GM19328 (cell line): Measurements from ENCODE around the gene F12.
"Not testable (repeated sequence)": the region's sequence is repeated elsewhere in the genome, so short reads cannot be mapped to it uniquely, and the experiment has no call there.

Source experiments
- ATAC-seq: cut with Tn5 transposase; IDR thresholded peaks from one replicate; pipeline ENCODE4 v1.9.1; 2021; ENCODE audit warnings: mild to moderate bottlenecking, moderate library complexity; ENCODE audit not compliant: unreplicated experiment

F12 gene

DNA sequence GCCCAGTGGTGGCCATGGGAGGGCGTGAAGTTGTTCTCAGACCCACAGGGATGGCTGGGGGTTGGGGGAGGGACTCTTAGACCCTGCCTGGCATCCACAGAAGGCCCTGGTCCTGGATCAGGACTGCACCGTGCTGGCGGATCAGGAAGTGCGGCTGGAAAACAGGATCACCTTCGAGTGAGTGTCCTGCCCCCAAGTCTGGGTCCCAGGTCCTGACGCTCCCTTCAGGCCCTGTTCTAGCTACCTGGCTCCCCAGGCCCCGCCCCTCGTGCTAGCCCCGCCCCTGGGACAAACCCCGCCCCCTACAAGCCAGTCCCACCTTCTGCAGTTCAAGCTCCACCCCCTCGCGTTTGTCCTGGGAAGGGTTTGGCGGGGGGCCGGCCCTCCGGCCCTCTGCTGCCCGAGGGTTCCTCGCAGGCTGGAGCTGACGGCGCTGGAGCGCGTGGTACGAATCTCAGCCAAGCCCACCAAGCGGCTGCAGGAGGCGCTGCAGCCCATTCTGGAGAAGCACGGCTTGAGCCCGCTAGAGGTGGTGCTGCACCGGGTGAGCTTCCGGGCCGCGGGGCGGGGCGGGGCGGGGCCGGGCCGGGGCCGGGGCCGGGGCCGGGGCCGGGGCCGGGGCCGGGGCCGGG lies 38.8 kb downstream of the F12 start:
- ATAC-seq, result no peak

DNA sequence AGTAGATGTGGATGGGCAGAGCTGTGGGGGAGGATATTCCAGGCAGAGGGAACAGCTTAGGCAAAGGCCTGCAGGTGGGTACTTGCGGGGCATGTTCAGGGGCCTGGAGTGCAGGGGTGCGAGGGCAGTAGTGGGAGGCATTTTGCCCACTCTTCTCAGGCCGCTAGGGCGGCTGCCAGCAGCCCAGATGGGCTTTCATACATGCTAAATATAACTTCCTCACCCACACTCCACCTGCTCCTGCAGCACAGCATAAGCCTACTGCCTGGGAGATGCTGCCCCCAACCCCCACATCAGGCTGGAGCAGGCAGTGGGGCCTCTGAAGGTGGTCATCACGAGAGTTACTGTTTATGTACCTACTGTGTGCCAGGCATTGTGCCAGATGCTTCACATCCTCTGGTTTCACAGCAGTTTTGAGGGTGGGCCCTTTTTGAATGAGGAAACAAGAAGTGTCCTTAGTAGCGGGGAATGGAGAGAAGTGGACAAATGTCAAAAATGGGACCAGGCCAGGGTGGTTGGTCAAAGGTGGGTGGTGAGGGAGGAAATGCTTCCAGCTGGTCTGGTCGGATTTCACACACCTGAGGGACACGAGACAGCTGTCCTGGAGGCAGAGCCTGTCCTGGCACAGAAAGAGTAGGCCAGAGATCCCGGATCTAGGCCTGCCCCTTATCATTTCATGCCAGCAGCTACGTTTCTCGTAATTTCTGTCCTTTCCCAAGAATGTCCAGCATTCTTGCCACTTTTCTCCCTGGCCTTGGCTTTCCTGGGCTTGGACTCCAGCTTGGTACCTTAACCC lies 39.5 kb downstream of the F12 start:
- ATAC-seq, result no peak

DNA sequence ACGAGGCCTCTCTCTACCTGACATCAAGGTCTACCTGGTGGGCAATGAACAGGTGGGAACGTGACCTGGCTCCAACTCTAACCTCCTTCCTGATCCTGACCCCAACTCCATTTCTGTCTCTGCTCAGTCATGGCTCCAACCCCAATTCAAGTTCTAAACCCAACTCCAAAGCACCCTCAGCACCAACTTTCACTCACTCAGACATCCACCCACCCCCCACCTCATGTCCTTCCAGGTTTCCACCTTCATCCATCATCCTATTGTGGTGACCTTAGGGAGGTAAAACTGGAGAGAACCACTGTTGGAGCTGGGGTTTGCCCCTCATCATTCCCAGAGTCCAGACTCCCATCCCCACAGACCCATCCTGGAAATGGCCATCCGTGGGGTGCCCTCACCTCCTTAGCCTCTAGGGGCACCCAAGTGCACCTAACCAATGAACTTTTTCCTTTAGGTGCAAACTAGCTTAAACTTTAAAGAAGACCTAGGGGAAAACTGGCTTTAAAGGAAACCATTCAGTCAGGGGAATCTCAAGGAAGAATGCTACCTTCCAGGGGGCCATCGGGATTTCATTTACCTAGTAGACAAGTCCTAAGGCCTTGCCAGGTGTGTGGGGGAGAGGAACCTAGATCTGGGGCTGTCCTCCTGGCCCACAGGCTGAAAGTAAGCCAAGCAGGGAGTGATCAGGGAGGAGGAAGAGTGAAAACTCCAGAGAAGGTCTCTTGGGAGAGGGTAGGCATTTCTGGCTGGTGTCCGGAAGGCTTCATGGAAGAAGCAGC lies 40.3 kb downstream of the F12 start:
- ATAC-seq, result no peak

DNA sequence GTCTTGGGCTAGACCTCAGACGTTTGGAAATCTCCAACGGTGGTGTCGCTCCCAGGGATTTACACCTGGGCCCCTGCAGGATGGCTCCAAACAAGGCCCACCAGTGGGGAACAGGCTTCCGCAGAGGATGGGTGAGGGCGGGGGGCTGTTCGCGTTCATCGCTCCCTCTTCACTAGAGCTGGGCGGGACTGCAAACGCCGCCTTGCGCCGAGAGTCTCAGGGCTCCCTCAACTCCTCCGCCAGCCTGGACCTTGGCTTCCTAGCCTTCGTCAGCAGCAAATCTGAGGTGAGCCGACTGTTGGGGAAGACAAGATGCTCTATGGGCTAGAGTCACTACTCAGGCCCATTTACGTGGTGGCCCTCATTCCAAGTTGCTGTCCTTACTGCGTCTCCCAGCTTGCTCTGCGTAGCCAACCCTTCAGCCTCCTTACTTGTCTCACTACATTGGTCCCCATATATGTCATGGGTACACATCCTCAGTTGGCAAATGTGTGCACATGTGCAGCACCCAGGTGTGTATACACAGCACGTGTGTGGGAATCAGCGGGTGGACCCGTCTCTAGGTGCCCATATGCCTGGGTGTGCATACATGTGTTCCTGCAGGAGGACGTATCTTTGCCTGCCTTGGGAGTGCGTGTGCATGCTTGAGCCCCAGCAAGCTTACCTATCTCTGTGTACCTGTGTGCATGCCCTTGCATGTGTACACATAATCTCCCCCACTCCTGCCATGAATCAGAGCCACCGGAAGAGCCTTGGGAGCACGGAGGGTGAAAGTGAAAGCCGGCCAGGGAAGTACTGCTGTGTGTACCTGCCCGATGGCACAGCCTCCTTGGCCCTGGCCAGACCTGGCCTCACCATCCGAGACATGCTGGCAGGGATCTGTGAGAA lies 41.1 kb downstream of the F12 start:
- ATAC-seq, result no peak

DNA sequence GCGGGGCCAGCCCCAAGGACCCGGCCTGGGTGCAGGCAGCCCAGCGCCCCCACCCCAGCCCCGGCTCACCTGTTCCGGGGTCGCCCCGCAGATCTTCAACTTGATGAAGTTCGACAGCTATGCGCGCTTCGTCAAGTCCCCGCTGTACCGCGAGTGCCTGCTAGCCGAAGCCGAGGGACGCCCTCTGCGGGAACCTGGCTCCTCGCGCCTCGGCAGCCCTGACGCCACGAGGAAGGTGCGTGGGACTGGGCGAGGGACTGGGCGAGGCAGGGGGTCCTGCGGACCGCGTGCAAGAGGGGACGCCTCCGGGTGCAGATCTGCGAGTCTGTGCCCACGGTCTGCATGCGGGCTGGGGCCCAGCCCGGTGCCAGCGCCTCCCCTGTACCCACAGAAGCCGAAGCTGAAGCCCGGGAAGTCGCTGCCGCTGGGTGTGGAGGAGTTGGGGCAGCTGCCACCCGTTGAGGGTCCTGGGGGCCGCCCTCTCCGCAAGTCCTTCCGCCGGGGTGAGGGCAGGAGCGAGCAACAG lies 42.0 kb downstream of the F12 start:
- no peak for ATAC-seq

DNA sequence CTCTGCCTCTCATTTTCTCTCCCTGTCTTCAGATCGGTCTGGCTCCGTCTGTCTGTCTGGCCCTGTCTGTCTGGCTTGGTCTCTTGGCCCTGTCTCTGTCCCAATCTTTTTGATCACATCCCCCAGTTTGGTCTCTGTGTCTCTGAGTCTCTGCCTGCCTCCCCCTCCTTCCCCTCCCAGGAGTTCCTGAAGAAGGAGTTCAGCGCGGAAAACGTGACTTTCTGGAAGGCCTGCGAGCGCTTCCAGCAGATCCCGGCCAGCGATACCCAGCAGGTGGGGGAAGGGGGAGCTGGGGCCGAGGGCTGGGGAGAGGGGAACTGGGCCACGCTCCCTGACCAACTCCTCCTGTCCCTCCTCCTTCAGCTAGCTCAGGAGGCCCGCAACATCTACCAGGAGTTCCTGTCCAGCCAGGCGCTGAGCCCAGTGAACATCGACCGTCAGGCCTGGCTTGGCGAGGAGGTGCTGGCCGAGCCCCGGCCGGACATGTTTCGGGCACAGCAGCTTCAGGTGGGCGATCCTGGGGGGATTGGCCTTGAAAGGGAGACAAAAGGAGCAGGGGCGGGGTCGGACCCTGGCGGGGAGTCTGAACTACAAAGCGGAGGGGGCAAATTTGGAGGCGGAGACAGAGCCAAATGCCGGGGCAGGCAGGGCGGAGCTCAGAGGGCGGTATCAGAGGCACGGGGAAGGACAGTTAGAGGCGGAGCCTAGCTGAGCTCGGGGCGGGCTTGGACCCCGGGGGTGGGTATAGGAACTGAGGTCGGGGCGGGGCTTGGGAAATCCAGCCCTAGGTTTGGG lies 42.6 kb downstream of the F12 start:
- no peak for ATAC-seq

DNA sequence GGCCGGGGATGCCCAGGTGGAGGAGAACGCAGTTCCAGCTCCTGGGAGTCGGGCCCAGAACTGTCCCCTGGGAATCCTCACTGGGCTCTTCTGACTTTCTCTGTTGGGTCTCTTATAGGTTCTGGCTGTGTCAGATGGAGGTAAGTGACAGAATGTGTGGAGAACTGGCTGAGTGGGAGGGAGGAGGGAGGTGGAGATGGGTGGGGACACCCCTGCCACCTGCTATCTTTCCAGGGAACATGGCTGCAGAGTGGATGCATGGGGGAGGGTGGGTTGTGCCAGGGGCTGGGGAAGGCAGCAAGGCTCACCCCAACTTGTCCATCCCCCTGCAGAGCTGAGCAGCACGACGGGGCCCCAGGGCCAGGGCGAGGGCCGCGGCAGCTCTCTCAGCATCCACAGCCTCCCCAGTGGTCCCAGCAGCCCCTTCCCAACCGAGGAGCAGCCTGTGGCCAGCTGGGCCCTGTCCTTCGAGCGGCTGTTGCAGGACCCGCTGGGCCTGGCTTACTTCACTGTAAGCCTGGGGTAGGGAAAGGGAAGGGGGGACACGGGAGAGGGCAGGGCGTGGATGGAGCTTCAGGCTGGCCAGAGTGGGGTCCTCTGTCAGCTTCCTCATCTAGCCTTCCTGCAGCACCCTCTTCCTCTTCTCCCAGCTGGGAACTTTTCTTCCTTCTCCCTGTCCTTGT lies 43.4 kb downstream of the F12 start:
- no peak for ATAC-seq

DNA sequence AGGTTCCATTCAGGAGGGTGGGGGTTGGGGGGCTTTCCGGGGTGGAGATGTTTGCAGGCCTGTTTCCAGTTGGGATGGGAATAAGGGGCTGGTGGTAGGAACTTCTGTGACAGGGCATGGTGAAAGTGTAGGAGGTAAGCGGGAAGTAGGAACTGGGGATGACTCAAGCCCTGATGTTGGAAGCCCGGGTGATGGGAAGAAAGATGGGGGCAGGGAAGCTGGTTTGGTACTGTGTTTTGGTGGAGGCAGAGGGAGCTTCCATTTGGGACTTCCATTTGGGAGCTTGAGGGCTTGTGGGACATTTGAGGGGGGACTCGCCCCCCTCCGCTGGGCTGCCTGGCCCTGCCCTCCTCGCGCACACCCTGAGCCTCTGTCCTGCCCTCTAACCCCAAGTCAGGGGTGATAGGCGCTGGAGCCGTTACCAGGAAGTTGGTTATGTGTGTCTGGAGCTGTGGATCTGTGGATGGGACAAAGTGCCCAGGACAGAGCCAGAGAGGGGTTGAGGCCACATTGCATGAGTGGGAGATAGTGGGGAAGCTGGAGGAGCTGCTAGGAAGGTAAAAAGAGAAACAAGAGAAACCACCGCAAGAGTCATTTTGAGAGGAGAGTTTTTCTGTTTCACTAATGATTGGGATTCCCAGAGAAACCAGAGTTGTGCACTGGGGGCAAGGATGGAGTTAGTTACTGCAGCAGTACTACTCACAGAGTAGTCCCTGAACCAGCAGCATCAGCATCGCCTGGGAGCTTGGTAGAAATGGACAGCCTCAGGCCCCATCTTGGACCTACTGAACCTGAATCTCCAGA lies 45.0 kb downstream of the F12 start:
- no peak for ATAC-seq

DNA sequence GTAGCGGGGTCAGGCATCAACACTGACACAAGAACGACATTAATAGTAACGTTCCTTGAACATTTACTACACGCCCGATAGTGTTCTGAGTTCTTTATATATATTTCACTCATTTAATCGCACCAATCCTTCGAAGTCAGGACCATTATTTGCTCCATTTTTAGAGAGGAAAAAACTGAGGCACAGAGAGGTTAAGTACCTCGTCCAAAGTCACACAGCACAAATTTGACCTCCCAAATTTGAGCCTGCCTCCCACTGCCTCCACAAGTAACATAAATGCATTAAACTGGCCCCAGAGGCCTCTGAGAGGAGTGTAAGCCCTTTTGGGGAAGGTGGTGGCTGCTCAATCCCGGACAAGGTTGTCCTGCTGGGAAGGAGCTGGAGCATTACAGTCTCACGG lies 45.8 kb downstream of the F12 start:
- ATAC-seq, result no peak

DNA sequence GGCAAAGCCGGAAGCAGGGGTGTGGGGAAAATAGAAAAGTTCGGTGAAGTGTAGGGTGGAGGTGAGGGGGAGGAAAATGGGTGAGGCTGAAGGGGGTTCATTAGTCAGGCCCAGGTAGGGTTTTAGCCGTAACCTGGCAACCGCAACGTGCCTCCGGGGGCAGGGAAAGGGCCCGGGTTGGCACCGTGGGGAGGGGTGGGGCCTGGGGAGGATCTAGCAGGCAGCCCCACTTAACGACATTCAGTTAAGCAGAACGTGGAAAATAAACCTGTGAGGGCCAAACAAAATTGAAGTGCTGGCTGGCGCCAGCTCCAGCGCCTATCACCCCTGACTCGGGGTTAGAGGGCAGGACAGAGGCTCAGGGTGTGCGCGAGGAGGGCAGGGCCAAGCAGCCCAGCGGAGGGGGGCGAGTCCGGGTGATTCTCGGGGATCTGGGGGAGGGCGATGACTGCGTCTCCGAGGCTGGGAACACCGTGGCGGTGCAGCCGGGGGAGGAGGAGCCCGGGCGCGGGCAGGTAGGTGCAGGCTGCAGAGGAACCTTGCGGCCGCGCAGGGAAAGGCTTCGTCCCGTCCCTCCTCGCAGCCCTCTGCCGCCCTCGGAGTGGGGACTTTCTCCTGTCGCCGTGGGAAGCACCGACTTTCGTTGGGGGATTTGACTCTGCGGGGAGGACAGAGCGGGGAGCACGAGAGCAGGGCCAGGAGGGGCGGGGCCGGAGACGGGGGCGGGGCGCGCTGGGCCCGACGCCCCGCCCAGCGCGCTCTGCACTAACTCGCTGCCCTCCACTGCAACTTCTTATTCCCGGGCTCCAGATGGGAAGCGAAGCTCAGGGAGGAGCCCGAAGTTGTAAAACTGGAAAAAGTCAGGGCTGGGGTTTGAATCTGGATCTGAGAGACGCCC lies 46.5 kb downstream of the F12 start:
- no peak for ATAC-seq

DNA sequence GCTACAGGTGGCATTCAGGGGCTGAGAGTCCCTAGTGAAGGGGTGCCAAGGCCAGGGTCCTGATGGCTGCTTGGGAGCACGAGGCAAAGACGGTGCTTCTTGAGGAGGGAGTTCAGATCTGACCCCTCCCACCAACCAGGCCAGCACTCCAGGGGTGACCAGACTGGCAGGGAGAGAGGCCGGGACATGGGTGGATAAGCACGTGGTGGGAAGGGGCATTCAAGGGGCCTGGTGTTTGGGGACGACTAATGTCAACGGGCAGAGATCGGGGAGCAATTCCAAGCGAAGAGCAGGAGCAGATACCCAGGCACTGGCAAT lies 47.1 kb downstream of the F12 start:
- no peak for ATAC-seq

DNA sequence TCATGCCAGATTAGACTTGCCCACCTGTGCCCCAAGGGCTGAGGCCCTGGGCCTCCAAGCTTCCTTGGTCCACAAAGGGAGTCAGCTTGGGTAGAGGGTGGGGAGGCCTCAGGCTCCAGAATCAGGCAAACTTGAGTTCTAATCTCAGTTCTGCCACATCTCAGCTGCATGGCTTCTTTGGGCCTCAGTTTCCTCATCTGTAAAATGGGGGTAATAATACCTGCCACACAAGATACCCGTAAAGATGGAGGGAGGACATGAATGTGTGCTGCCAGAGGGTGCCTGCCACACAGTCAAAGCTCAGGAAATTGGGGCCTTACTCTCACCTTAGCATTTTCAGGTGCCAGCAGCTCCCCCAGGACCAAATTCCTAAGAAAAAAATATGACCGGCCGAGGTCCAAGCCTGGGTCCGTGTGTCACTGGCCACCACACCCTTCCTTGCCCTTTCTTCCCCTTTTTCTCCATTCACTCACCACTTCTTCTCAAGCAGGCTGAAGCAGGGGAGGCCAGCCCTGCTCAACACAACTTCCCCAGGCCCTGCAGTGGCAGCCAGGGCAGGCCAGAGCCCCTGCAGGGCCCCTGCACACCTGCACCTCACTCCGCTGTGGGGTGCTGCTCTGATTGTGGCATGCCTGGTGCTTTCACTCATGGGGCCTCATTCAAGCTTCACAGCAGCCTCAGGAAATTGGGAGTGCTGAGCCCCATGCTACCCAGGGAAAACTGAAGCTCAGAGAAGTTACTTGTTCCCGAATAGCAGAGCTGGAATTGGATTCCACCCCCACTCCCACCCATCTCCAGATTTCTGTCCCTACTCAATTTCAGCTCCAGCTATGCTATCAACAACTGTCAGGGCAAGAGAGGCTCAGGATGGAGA lies 47.7 kb downstream of the F12 start:
- ATAC-seq, result no peak

DNA sequence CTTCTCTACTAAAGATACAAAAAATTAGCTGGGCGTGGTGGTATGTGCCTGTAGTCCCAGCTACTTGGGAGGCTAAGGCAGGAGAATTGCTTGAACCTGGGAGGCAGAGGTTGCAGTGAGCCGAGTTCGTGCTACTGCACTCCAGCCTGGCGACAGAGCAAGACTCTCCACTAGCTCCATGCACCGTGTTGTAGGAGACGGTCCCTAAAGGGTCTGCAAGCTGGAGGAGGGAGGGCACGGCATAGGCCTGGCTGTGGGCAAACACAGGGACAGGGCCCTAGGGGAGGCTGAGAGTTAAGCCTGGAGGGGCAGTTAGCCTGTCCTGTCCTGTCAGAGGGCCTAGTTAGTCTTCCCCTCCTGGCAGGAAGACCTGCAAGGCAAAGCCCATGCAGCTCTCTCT lies 48.6 kb downstream of the F12 start:
- ATAC-seq, result not testable (repeated sequence)

DNA sequence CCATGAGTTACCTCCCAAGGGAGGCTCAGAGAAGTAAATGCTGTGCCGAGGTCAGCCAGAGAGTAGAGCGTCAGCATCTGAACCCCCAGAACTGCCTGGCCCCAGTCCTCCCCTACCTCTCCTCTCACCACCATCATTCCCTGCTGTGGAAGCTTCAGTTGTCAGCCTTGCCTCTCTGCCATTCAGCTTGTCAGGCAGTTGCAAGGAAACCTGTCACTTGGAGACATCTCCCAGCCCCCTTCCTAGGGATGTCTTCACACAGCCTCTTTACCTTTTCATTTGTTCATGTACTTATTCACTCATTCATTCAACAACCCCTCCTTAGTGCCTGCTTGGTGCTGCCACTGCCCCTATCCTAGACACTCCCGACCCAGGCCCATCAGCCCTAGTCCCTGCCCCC lies 49.5 kb downstream of the F12 start:
- ATAC-seq, result no peak

DNA sequence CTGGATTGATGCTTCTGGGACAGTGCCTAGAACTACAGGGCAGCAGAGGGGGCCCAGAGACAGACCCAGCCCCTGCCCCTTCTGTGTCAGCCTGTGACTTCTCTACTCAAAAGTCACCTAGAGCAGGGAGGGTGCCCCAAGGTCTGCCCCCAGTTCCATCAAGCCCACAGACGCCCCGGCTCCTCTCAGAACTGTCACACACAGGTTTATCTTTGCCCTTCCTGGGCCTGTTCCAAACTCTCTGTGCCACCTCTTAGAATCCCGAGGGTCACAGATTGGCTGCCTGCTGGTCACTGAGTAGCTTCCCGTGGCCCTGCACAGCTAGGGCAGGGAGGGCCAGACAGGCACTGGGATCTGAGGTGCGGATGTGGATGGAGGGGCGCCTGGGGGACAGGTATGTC lies 49.9 kb downstream of the F12 start:
- no peak for ATAC-seq

DNA sequence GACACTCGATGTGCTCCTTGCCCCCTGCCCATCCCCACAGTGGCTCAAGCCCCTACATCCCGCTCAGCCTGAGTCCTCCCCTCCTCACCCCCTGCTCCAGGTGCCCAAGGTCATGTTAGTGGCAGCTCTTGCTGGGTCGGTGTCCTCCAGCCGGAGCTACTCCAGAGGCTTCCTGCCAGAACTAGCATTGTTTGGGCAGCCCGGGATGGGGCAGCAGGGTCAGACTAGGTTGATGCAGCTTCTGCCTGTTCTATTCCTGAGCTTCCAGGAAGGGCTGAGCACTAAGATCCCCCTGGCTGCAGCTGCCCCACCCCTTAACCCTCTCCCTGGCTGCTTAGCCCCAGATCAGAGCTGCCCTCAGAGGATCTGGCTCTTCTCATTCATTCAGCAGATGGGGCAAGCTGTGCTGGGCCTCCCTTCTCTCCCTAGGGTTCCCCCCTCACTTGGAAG lies 51.0 kb downstream of the F12 start:
- no peak for ATAC-seq
